ENCODE data around the gene MAP2K6.

DNA sequence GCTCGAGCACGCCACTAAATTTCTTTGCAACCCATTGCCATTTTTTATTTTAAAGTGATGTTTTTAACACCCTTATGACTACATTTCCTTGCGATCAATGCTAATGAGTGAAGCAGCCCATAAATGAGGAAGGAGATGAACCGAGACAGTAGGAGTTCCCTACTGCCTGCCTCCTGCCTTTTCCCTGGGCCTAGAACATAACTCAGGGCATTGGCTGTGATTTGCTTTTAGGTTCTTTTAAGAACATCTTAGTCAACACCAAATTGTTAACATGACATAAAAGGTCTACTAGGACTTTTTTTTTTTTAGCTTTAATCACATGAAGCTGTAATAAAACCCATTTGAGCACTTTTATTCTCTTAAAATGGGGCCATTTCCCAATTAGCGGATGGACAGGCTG is 81.3 kb downstream of the MAP2K6 start:
- TF ChIP-seq EZH2 (IDR thresholded peaks at IDR 0.05) (no peak), POLR2AphosphoS5 (IDR thresholded peaks at IDR 0.05; ENCODE audit: borderline replicate concordance, low read depth, low read length) (no peak)

Measured in SK-N-MC (cell line).